ENCODE measurements around the gene KCND2.

KCND2 gene

GRCh38 chr7:120588862-120589261 is 315.9 kb downstream of the KCND2 start:
- TF ChIP-seq CTCF (IDR thresholded peaks at IDR 0.05; ENCODE audit: control insufficient read depth, insufficient read depth, low read depth, low read length, missing control alignments), result no peak
- H3K4me3 ChIP-seq (ENCODE audit: control insufficient read depth, low read depth, low read length), result no peak overlapping the region
- no peak for DNase-seq (ENCODE audit: low read depth)

GRCh38 chr7:120600607-120601006 is 327.6 kb downstream of the KCND2 start:
- DNase-seq (ENCODE audit: low read depth), result no peak
- H3K4me3 ChIP-seq (ENCODE audit: control insufficient read depth, low read depth, low read length), result no peak overlapping the region
- TF ChIP-seq CTCF (IDR thresholded peaks at IDR 0.05; ENCODE audit: control insufficient read depth, insufficient read depth, low read depth, low read length, missing control alignments), result no peak

GRCh38 chr7:120603366-120603765 is 330.4 kb downstream of the KCND2 start:
- no peak overlapping the region for H3K4me3 ChIP-seq (ENCODE audit: control insufficient read depth, low read depth, low read length)
- TF ChIP-seq CTCF (IDR thresholded peaks at IDR 0.05; ENCODE audit: control insufficient read depth, insufficient read depth, low read depth, low read length, missing control alignments), result no peak
- DNase-seq (ENCODE audit: low read depth), result no peak

GRCh38 chr7:120609136-120609753 is 336.3 kb downstream of the KCND2 start:
- no peak overlapping the region for H3K4me3 ChIP-seq (ENCODE audit: control insufficient read depth, low read depth, low read length)
- no peak for DNase-seq (ENCODE audit: low read depth)
- TF ChIP-seq CTCF (IDR thresholded peaks at IDR 0.05; ENCODE audit: control insufficient read depth, insufficient read depth, low read depth, low read length, missing control alignments), result no peak

GRCh38 chr7:120611975-120612374 is 339.0 kb downstream of the KCND2 start:
- no peak overlapping the region for H3K4me3 ChIP-seq (ENCODE audit: control insufficient read depth, low read depth, low read length)
- no peak for TF ChIP-seq CTCF (IDR thresholded peaks at IDR 0.05; ENCODE audit: control insufficient read depth, insufficient read depth, low read depth, low read length, missing control alignments)
- DNase-seq (ENCODE audit: low read depth), result no peak

GRCh38 chr7:120615703-120616102 is 342.7 kb downstream of the KCND2 start:
- DNase-seq (ENCODE audit: low read depth), result no peak
- H3K4me3 ChIP-seq (ENCODE audit: control insufficient read depth, low read depth, low read length), result no peak overlapping the region
- no peak for TF ChIP-seq CTCF (IDR thresholded peaks at IDR 0.05; ENCODE audit: control insufficient read depth, insufficient read depth, low read depth, low read length, missing control alignments)

- no peak overlapping the region for H3K4me3 ChIP-seq (ENCODE audit: control insufficient read depth, low read depth, low read length)
- no peak for DNase-seq (ENCODE audit: low read depth)
- no peak for TF ChIP-seq CTCF (IDR thresholded peaks at IDR 0.05; ENCODE audit: control insufficient read depth, insufficient read depth, low read depth, low read length, missing control alignments)
Observed at GRCh38 chr7:120617275-120617674, 344.3 kb downstream of the KCND2 start.

All from AG09309 (cell line).